Psoas muscle (tissue), 8 donors: ENCODE data around the gene SLC25A19. TPM values are rescaled to one million over a fixed set of nuclear protein-coding genes. Genes with fewer than 3 reads are reported as not detected.
A peak's percentile ranks its signal among the peaks of the same experiment; 100 is the strongest.

Source experiments
- ATAC-seq, 4 donors: fragments of 200-7000 bp; cut with Tn5 transposase; one replicate each; pipeline ENCODE4 v1.9.1; 2020; ENCODE audit warnings: moderate library complexity in 3 of 4, mild to moderate bottlenecking in 2 of 4
- DNase-seq, 2 donors: peaks; one replicate each; pipeline ENCODE4 v3.0.0-alpha.2; 2020
- H3K27ac ChIP-seq: fragments of 200-600 bp; one replicate; pipeline ENCODE4 v1.8.0; 2022
- H3K27me3 ChIP-seq, 3 donors: fragments of 200-600 bp in 1 of 3; one replicate each; pipeline versions ENCODE4 v1.6.1 to v1.8.0; 2013 to 2022; ENCODE audit warnings: low read length in 2 of 3, mild to moderate bottlenecking in 2 of 3, moderate library complexity in 1 of 3; ENCODE audit not compliant: insufficient read depth in 3 of 3
- H3K36me3 ChIP-seq, 2 donors: fragments of 200-600 bp in 1 of 2; one replicate each; pipeline versions ENCODE4 v1.6.1 to v1.8.0; 2013 to 2022; ENCODE audit warnings: low read depth in 1 of 2, mild to moderate bottlenecking in 1 of 2, moderate library complexity in 1 of 2; ENCODE audit not compliant: insufficient read depth in 1 of 2
- H3K4me1 ChIP-seq: fragments of 200-600 bp; one replicate; pipeline ENCODE4 v1.8.0; 2022
- H3K4me3 ChIP-seq: fragments of 200-600 bp; one replicate; pipeline ENCODE4 v1.8.0; 2022; ENCODE audit warnings: mild to moderate bottlenecking
- H3K9me3 ChIP-seq: fragments of 200-600 bp; one replicate; pipeline ENCODE4 v1.8.0; 2022
- CTCF ChIP-seq: fragments of 200-600 bp; IDR thresholded peaks from one replicate; pipeline ENCODE4 v1.8.0; 2022; ENCODE audit warnings: antibody characterized with exemption
- WGBS, 3 donors: extraction: QIAGEN DNeasy Blood & Tissue Kit; methylation state at CpG; one replicate each; pipeline versions ENCODE4 v1.1.6 to v1.1.7; 2013; 5-methylcytosine and 5-hydroxymethylcytosine counted together
- intact Hi-C, 2 donors: fragments of 100-400 bp; cut with DNase I; formaldehyde crosslinking; loops; one replicate each; pipeline versions ENCODE4 v1.11.0 to v1.14.2; 2022
- polyA plus RNA-seq, 3 donors: library from polyadenylated mRNA; stranded (reverse); fragments of 200-250 nt; gene quantifications; one replicate each; pipeline ENCODE4 v1.2.3, GENCODE V29; 2013
- total RNA-seq, 4 donors: library from RNA; stranded (reverse); fragmentation: NEBNext Ultra II Directional in 2 of 4; extraction: Animal tissue kit (Norgen Biotek cat#: 25700) in 2 of 4; gene quantifications; one replicate each; pipeline versions ENCODE4 v1.2.1 to v1.2.4, GENCODE V29; 2021 to 2023
- donor health status: healthy with polysubstance abuse.
- donor health status: DM: no; HTN: no; CAD: no; lungs with moderate emphysema.
- donor health status: Bipolar disorder and iron deficiency.
- donor health status: healthy.
- donor health status: DM: yes; HTN: yes; CAD: no.
- donor health status: DM: no; HTN: no; CAD: no.
- donor health status: DM: no; HTN: no; CAD: no.
- donor health status: DM: yes; HTN: yes; CAD: no.

SLC25A19 gene
- total and polyA plus RNA-seq, 7 donors = 11.3 to 52.7 (median 24.9) TPM

GRCh38 chr17:75232786-75233185, 56.4 kb downstream of the SLC25A19 start:
- TF ChIP-seq CTCF = no peak
- Histone ChIP-seq H3K27me3 (no peaks in the 10 kb centered on the region), H3K4me1 (no peaks in the 10 kb centered on the region), H3K36me3 (peaks cover 9 to 95% of the 10 kb centered on the region in 2 donors), H3K27ac (no peak overlapping the region), H3K9me3 (no peaks in the 10 kb centered on the region), H3K4me3 (no peak overlapping the region)
- no peak for ATAC-seq
- intact Hi-C loops = no loop called here
- 91 to 94% (median 92%) methylated on average over 13 of the region's 13 CpGs for WGBS, 3 donors
- DNase-seq = peak in 1 of 2 donors; percentile 19

GRCh38 chr17:75231741-75232464, 57.3 kb downstream of the SLC25A19 start:
- intact Hi-C loops = no loop called here
- Histone ChIP-seq H3K4me1 (no peaks in the 10 kb centered on the region), H3K27me3 (no peaks in the 10 kb centered on the region), H3K9me3 (no peaks in the 10 kb centered on the region), H3K27ac (no peak overlapping the region), H3K4me3 (no peak overlapping the region), H3K36me3 (peaks cover 8 to 94% of the 10 kb centered on the region in 2 donors)
- WGBS, 3 donors = 88 to 92% (median 90%) methylated on average over 18 of the region's 18 CpGs
- ATAC-seq = no peak
- TF ChIP-seq CTCF = no peak
- DNase-seq = peak in 1 of 2 donors; percentile 41

- Histone ChIP-seq H3K36me3 (peaks cover 6 to 94% of the 10 kb centered on the region in 2 donors), H3K27me3 (no peaks in the 10 kb centered on the region), H3K9me3 (no peaks in the 10 kb centered on the region), H3K4me3 (no peak overlapping the region), H3K27ac (no peak overlapping the region), H3K4me1 (no peaks in the 10 kb centered on the region)
- intact Hi-C loops = no loop called here
- WGBS, 3 donors = 87 to 96% (median 94%) methylated on average over 8 of the region's 8 CpGs
- DNase-seq = peak in 1 of 2 donors; percentile 30
- TF ChIP-seq CTCF = no peak
- ATAC-seq = no peak
These were observed 58.2 kb downstream of the SLC25A19 start for GRCh38 chr17:75231071-75231470.

GRCh38 chr17:75228847-75229246, 60.4 kb downstream of the SLC25A19 start:
- H3K4me1 ChIP-seq = no peaks in the 10 kb centered on the region
- H3K27me3 ChIP-seq = no peaks in the 10 kb centered on the region
- H3K9me3 ChIP-seq = no peaks in the 10 kb centered on the region
- H3K4me3 ChIP-seq = no peak overlapping the region
- DNase-seq (peak; percentile 22 to 48), ATAC-seq (no peak)
- H3K36me3 ChIP-seq = peaks cover 3 to 94% of the 10 kb centered on the region in 2 donors
- no peak for TF ChIP-seq CTCF
- H3K27ac ChIP-seq = no peak overlapping the region
- intact Hi-C loops = no loop called here
- 74 to 84% (median 80%) methylated on average over 4 of the region's 4 CpGs for WGBS, 3 donors
